GM19023 (cell line): ENCODE measurements around the gene DAB1.

Experiments used
- ATAC-seq: cut with Tn5 transposase; IDR thresholded peaks from one replicate; pipeline ENCODE4 v1.9.1; 2021; ENCODE audit warnings: mild to moderate bottlenecking, moderate library complexity; ENCODE audit not compliant: unreplicated experiment

Gene DAB1

GRCh38 chr1:57279909-57280666 lies 143.8 kb downstream of the DAB1 start:
- no peak for ATAC-seq

DNA sequence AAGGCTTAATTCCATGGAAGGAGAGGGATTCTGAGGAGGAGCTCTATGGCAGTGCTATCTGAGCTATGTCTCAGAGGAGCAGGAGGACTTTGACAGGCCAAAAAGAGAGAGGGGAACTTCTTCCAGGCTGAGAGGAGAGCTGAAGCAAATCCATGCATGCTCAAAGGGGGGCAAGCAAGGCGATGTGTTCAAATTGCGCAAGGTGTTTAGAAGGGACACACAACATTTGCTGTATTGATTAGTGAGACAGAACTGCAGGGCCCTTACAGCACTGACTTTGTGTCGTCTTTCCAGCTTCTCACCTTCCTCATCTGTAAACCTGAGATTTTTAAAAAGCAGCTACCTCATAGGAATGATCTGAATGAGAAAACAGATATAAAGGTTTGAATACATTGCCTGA lies 145.3 kb downstream of the DAB1 start:
- ATAC-seq = no peak

- no peak for ATAC-seq
These were observed 146.2 kb downstream of the DAB1 start for GRCh38 chr1:57277681-57278080.

DNA sequence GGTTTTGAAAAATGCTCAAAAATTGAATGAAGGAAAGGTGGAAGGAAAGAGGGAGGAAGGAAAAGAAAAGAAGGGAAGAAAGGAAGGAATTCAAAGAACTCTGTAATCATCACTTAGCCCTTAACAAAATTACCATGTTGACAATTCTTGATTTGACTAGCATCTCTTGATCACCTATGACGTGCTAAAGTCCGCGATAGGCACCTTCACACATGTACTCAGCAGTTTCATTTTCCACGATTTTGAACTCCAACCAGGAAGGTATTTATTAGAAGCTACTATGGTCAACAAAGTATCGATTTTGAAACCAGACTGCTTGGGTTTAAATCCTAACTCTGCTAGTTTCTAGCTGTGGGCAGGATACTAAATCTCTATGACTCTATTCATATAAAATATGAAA lies 146.9 kb downstream of the DAB1 start:
- ATAC-seq = no peak

DNA sequence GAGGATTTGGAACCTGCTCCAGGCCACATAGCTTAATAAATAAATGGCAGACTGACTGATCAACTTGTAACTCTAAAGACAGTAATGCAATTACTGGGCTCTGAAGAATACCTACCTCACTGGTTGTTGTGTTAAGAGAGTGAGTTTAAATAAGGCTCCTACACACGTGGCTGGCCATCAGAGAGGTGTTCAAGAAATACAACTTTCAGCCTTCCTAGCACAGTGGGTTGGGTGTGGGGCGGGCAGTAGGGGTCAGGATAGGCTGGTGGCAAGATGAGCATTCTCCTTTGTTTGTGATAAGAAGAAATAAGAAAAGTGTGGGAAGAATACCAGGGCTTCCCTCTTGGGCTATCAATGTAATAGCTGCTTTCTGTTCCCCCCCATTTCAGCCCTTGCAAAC lies 151.3 kb downstream of the DAB1 start:
- ATAC-seq = no peak

DNA sequence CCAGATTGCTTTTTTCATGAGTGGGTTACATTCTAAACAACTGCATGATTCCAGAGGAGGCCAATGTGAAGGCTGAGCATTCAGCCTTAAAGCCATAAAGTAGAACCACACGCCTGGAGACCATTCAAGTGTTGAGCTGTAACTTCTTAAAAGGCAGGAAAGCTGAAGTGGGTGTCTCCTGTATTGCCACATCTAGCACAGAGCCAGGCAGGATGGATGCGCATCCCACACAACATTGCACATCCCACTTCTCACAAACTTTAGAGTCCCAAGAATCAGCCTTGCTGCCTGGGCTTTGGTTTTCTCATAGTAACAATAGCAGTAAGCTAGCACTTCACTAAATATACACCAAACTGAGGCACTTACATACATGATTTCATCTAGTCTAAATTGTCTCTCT lies 151.7 kb downstream of the DAB1 start:
- ATAC-seq = no peak

DNA sequence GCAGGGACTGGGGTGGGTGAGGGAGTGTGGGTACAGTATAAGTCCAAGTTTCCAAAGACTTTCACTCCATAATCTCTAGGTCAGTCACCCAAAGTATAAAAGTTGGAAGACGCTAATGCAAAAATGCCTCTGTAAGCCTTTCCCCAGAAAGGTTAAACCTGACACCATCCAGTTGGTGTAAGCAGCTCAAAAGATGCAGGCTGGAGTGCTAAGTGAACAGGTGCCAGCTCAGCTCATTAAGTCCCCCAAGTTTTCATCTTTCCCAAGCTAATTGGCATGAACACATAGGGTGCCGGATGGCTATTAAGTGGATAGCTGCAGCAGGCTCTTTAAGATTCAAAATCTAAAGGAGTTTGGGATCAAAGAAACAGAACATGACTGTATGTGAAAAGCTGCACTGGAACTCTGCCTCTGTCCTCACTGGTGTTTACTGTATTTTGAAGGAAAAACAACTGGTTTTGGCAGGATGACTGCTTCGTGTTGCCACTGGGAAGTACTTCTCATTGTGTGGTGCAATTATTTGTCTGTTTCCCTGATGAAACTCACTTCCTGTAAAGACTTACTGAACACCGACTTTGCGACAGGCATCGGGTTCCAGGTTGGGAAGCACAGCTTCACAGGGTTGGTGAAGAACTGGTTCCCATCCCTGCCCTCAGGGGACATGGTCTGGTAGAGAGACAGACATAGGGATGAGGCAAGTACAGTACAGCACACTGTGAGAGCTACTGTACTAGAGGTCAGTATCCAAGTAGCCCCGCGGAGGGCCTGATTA lies 152.7 kb downstream of the DAB1 start:
- ATAC-seq = no peak

GRCh38 chr1:57269630-57270225 lies 154.1 kb downstream of the DAB1 start:
- no peak for ATAC-seq

GRCh38 chr1:57265104-57265503 lies 158.8 kb downstream of the DAB1 start:
- no peak for ATAC-seq

DNA sequence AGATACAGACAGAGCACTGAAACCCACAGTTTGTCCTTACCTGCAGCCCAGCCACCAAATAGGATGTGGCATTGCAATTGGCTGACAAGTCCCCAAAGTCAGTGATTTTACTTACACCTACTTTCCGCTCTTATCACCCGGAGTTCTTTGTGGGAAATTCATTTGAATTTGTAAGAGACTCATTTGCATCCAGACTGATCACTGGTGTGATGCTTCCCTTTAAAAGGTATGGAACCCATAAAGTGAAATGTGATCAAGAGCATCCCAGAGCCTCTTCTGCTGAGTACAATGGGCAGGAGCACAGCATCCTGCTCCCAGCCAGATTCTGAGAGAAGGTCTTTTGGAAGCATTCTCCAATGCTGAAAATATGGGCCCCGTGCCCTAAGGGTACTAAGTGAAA lies 161.4 kb downstream of the DAB1 start:
- no peak for ATAC-seq

DNA sequence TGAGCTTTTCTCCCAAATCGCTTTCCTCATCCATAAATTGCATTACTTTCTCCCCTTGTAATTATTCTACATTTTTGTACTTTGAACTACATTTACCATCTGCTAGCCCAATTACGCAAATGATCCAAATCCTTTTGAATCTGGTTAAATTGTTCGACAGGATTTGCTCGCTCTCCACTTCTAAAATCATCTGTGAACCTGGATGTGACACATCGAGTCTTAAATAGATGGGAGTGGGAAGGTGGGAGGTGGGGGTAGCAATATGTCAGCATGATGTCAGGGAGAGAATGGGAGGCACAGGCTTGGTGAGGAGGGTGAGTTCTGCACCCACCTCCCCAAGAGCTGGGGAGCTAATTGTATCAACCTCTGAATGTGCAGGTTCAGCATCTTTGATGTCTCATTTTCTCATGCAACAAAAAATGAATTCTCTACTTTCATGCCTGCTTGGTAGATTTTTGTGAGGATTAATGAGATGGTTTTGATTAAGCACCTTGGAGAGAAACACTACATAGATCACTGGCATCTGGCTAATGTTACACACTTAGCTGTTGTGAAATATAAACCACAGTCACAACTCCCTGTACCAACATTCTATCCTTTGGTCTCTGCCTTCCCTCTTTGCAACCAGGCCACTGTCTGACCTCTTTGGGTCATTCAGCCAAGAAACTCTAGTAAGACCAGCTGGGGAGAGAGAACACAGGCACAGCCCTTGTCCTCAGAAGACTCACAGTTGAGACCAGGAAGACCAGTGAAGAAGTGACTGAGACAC lies 165.1 kb downstream of the DAB1 start:
- ATAC-seq = no peak

- ATAC-seq = no peak
These were observed 167.9 kb downstream of the DAB1 start for GRCh38 chr1:57255945-57256344.

- no peak for ATAC-seq
These were observed 169.8 kb downstream of the DAB1 start for GRCh38 chr1:57254022-57254421.

- no peak for ATAC-seq
These were observed 171.1 kb downstream of the DAB1 start for GRCh38 chr1:57252597-57253294.

GRCh38 chr1:57250021-57250420 lies 173.8 kb downstream of the DAB1 start:
- no peak for ATAC-seq

DNA sequence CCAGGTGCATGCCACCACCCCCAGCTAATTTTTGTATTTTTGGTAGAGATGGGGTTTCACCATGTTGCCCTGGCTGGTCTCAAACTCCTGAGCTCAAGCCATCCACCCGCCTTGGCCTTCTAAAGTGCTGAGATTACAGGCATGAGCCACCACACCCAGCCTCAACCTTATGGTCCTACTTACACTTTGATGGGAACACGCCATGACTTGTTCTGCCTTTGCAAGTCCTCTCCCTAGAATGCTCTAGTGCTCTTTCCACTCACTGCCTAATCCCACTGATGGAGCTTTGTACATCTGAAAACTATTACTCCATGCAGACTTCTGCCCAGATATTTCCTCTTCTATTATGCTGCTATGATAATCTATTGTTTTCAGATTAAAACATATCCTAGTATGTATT lies 174.3 kb downstream of the DAB1 start:
- ATAC-seq = no peak

GRCh38 chr1:57248830-57249229 lies 175.0 kb downstream of the DAB1 start:
- no peak for ATAC-seq

GRCh38 chr1:57238233-57238781 lies 185.6 kb downstream of the DAB1 start:
- no peak for ATAC-seq

GRCh38 chr1:57235730-57236510 lies 187.9 kb downstream of the DAB1 start:
- ATAC-seq = no peak

DNA sequence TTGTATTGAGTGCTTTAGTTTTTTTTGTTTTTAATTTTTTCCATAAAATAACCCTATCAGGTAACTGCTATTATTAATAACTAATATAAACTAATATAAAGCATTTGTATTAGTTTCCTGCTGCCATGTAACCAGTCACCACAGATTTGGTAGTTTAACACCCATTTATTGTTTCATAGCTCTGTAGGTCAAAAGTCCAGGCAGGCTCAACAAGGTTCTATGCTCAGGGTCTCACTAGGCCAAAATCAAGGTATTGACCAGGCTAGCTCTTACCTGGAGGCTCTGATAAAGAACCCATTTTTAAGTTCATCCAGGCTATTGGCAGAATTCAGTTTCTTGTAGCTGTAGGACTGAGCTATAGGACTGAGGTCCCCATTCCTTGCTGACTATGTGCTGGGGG lies 189.4 kb downstream of the DAB1 start:
- ATAC-seq = no peak
